Midbrain (tissue), 1 donor: ENCODE data around the gene UGT1A10.

ENCODE experiments used
- DNase-seq: peaks from one replicate; lab custom pipeline; 2025; lab: John Stamatoyannopoulos, UW

The UGT1A10 gene

DNA sequence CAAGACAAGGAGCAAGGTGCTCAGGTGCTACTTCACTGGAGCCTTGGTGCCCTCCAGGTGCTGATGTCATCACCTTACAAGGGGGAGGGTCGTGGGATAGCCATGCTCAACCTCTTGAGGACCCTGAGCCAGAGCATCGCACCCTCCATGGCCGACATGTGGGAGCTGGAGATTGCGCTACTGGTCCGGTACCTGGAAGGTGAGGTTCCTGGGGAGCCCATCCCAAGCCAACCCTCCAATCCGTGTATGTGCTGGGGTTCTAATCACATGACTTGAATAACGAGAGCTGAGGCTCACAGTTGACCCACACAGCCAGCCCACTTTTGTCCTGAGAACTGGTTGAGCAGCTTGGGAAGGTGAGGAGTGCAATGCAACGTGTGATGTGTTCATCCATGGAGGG, 167.7 kb downstream of the UGT1A10 start:
- DNase-seq: no peak

DNA sequence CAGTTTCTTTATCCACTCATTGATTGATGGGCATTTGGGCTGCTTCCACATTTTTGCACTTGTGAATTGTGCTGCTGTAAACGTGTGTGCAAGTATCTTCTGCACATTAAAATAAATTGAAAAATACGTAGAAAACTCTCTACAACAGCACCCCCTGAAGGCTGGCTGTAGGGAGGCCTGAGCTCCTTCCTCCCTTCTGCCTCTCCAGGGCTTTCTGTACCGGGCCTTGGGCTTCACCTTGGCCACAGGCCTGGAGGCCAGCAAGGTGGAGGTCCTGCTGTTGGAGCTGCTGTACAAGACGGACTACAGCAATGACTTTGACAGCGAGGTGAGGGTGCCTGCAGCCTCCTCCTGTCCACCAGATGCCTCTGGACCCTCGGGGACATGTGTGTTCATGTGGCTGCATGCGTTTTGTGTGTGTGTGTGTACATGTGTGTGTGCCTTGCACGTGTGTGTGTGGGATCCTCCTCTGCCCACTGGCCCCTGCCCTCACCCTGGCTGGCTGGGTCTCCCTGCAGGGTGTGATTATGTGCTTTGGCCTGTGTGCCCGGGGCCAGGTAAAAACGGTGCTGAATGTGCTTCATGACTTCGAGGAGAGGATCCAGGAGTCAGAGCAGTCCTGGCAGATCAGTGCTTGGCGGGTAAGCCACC, 171.1 kb downstream of the UGT1A10 start:
- DNase-seq: no peak

DNA sequence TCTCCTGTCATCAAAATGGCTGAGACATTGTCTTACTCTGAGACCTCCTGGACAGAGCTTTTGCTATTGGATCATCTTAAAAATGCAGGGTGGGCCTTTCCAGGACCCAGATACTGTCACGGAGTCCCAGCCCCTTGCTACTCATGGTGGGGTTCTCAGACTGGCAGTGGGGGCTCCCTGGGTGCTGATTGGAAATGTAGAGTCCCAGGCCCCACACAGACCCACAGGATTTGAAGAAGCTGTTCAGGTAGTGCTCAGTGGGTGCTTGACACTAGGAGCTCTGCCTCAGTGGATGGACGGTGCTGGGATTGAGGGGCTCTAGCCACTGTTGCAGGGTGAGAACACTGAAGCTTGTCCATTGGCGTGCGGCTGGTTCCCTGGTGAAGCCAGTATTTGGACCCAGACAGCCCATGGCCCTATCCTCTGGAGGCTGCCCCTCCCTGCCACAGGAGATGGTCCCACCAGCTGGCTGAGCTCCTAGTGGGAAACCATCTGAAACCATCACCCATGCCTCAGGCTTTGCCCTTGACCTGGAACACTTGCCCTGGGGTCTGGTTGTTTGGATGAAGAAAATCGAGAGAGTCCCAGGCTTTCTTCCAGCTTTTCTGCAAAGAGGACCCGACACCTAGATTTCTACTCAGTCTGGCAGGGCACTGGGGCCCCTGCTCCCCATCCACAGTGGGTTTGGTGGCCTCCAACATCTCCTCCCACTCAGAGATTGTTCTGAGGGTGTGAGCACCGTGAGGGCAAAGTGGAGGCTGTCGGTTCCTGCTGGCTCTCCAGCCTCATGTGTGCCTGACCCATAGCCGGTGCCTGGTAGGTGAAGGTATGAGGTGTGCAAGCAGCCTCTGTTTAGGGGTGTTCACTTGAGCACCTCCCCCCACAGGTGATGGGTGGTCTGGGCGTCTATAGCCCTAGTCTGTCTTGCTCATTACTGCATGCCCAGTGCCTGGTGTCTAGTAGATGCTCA, 172.0 kb downstream of the UGT1A10 start:
- no peak for DNase-seq

DNA sequence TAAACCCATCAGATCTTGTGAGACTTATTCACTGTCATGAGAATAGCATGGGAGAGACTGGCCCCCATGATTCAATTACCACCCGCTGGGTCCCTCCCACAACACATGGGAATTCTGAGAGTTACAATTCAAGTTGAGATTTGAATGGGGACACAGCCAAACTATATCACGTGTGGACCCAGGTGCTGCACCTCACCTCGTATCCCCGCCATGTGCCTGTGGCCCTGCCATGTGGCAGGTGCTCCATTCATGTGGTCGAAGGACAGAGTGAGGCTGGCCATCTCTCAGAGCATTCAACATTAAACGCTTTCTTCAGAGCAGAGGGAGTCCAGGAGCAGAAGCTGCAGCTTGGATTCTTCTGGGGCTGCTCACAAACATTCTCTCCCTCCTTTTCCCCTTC, 174.1 kb downstream of the UGT1A10 start:
- no peak for DNase-seq

DNA sequence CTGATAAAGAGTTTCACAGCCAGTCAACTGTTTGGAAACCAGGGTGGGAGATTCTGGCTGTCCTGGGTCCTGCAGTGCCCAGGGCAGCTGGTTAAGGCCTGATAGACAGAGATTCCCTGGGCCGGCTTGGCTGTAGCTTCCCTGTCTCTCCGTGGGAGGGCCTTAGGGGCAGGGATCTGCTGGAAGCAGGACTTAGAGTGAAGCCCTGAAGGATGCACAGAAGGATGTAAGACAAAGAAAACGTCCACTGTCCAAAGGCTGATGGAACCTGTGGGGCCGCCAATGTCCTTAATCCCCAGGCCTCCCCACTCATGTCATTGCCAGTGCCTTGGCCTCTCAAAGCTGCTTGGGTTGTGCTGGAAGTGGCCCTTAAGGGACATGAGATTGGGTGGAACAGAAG, 174.8 kb downstream of the UGT1A10 start:
- DNase-seq: no peak

DNA sequence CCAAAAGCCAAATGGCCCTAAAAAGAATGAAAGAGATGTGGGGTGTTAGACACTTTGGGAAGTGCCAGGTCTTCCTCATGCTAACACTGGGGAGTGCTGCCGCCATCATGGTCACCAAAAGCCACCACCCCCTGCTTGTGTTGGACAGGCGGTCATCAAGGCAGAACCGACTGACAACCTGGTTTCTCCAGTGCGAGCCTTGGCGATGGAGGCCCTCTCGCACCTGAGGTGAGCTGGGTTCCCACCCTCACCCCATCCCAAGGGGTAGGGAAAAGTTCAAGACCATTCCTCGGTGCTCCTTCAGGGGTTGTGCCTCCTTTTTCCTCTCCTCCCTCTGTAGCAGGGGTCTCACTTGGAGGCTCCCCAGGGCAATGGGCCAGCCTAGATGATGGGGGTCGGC, 175.5 kb downstream of the UGT1A10 start:
- no peak for DNase-seq

DNA sequence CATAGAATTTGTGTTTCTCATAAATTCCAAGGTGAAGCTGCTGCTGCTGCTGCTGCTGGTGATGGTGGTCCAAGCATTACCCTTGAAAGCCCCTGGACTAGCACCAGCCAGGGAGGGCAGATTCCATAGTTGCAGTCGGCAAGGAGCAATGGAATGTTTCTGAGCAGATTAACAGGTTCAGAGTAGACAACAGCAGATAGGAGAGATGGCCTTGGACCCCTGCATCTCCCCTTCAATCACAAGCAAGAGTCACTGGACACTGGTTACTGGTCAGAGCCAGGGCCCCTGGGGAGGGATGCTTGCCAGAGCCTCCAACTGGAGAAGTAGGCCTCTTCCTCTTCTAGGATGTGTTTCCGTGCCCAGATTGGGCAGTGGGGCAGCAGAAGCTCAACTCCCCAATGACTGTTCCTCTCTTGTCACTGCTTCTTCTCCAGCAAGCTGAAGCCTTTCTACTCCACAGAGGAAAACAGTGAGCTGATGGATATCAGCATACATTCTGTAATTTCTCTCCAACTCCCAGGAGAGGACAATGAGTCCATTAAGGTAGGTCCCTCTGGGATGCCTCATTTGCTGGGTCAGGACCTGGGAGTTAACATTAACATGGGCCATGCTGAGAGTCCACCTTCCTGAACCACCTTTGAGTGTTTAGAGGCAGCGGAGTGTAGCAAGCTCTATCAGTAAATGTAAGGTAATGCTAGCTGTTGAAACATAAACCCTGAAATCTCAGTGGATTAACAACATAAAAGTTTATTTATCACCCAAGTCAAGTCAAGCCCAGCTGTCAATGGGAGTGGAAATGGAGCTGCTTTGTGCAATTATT, 177.2 kb downstream of the UGT1A10 start:
- DNase-seq: no peak

DNA sequence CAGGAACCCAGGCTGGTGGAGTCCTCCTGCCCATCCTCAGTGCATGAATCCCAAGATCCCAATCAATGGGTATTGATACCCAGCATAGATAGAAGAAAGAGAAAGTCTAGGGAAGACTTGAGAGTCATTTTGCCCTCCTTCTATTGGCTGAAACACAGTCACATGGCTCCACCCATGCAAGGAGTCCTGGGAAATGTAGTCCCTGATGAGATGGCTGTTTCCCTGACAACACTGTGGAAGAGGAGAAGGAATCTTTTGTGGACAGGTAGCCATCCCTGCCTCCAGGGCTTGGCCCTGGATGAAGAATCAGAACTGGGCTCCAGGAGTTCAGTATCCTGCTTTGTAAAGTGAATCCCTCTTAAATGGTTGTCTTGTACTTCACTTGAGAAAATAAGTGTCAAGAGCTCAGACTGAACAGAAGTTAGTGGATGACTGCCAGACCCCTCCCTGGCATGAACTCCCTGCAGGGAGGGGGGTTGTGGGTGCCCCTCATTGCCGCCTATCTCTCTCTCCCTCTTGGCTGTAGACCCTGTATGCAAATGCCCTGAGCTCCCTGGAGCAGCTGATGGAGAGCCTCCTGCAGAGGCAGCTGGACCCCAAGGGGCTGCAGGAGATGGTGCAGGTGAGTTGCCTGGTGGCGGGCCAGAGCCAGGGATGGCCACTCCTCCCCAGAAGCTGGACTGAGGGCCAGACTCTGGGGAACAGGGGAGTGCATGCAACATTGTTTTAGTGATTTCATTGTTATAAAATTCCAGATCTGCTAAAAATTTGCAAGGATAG, 178.0 kb downstream of the UGT1A10 start:
- DNase-seq: no peak

DNA sequence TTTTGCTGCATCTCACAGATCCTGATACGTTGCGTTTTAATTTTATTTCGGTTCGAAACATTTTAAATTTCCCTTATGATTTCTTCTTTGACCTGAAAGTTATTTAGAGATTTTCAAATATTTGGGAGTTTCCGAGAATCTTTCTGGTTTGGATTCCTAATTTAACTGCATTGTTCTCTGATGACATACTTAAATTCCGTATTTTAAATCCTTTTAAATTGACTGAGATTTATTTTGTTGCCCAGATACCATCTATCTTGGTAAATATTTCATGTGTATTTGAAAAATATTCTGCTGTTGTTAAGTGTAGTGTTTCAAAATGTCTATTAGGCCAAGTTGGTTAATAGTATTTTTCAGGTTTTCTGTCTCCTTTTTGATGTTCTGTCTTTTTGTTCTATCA, 179.6 kb downstream of the UGT1A10 start:
- no peak for DNase-seq

DNA sequence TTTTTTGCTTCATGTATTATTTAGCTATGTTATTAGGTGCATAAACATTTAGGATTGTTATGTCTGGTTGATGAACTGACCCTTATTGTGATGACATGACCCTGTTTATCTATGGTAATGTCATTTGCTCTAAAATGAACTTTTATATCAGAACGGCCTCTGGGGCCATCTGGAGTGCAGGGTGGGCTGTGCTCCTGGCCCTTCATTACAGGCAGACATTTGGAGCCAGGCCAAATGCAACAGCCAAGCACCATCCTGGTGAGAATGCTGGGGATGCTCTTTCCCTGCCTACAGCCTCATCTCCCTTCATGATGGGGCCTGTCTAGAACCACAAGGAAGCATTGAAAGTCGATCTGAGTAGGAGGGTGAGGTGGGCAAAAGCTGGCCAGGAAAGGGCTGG, 180.1 kb downstream of the UGT1A10 start:
- DNase-seq: no peak

DNA sequence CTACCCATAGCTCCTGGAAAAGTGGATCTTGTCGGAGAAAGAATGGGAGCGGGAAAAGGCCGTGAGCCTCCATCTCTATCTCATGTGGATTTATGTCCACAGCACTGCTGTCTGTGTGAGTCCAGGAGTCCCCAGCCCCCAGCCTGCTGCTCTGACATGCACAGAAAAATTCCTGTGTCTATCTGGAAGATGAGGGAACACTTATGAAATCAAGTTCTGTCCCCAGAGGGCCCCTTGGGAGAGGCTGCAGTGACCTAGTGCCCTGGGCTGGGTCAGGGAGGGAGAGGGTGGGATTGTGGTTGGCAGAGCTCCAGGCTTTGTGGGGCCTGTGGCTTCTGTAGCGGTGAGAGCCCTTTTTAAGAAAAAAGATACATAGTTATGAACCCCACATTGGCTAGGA, 180.5 kb downstream of the UGT1A10 start:
- no peak for DNase-seq

DNA sequence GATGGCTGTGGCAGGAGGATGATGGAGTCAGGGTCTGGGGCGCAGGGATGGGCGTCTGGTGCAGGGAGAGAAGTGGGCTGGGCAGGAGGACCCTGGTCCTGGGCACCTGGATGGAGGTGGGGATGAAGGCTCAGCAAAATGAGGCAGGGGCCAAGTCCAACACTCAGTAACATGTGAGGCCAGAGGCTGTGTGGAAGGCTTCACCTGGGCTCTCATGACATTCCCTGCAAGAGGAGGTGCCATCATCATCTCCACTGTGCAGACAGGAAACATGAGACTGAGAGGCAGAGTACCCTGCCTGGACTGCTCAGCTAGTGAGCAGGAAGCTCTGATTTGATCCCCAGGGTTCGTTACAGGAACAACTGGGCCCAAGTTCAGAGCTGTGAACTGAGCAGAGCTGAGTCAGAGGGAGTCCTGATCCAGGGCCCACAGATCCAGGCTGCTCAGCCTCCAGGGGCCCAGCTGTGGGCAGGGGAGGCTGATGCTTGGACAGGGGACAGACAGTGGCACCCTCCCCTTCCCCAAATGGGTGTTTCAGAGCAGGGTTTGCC, 181.2 kb downstream of the UGT1A10 start:
- DNase-seq: no peak

DNA sequence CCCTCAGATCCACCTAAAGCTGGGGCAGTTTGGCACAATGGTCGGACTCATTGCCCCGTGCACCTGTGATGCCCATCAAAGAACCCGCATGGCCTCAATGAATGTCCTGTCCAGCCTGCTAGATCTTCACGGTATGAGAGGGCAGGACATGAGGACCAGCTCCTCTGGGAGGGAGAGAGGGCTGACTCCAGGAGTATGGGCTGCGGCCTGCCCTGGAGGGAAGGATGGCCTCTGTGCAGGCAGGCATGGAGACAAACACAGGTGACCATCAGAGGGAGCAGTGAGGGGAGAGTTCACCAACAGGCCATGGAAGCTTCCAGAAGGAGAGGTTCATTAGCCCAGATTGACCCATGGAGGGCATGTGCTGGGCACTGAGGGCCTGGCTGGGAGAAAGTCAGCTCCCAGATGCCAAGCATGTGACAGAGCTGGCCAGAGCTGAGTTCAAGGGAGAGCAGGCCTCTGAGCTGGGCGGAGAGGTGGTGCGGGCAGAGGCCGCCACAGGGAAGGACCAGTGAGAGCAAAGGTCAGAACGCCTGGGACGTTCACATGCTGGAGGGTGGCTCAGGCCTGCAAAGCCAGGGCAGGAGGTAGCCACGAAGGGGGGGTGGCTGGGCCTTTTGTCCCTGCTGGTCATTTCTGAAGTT, 181.9 kb downstream of the UGT1A10 start:
- no peak for DNase-seq

DNA sequence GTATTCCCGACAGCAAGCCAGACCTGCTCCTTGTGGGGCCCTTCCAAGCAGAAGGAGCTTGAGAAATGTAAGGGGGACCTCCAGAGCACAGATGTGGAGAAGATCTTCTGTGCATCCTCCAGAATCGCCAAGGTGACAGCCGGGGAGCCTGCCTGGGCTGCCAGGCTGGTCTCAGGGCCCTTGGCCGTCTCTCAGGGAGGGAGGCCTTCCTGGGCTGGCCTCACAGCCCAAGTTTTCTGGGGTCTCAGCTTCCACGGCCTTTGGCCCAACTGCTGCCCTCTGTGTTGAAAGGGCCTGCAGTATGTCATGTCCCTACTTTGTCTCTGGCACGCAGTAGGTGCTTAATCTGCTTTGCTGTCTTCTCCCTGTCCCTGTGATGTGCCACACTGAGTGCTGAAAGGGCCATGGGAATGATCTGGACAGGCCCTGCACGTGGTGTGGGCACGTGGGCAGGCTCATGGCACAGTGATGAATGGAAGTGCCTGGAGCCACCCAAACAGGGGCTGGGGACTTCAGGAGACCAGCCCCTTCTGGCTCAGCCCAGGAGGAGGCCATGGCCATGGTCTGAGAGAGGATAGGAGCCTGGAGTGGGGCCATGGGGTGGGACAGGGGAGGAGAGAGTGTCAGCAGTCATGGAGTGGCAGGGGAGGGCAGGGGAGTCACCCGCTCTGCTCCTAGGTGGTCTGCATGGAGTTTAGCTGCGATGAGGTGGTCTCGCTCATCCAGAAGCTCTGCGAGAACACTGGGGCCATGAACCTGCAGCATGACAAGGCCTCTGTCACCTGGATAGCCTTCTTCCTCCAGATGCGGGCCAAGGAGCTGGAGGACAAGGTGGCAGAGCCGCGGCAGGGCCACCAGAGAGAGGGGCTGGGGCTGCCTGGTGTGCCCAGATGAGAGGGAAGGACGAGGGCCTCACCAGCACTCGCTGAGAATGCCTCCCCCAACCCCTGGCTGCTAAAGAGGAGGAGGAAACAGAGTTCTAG, 182.7 kb downstream of the UGT1A10 start:
- DNase-seq: no peak

DNA sequence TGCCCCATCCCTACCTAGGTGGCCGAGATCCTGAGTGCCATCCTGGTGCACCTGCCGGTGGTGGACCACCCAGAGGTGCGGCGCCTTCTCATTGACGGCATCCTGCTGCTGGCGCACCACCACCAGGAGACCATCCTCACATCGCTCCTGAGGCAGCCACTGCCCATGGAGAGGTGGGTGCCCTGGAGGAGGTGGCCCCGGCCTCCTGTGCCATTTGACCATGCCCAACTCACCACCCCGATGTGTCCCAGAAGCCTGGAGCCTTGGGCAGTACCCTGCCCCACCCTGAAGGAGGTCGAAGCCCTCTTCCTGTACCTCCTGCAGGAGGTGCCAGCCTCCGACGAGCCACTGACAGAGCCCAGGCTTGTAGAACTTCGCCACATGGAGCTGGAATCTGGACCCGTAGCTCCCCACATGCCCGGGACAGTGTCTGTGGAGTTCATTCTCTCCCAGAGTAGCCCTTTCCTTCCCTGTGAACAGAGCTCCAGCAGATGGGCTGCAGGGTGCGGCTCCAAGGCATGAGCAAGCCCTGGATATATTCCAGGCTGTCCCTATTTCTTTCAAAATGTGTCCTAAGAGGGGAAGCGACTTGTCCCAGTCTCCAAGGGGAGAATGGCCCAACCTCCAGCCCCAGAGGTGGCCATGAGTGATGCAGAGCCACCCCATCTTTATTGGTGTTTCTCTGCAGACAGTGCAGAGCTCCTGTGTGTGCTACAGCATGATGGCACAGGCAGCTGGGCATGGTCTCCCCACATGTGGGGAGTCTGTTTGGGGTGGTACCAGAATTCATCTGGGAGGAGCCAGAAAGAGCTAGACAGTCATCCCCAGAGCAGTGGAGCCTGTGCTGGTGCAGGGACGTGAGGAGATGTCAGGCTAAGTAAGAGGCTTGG, 183.9 kb downstream of the UGT1A10 start:
- no peak for DNase-seq

DNA sequence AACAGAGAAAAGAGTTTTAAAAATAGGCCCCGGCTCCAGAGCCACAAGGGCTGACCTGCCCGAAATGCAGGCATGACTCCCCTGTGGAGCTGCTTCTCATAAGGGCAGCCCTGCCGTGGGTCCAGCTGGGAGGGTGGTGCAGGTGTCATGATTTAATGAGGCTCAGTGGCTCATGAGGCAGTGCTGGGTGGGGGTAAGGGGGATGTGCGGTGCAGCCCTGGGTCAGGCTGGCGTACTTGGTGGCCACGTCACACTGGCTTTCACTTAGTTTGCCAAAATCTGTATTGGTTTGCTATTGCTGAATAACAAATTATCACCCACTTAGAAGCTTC, 184.5 kb downstream of the UGT1A10 start:
- DNase-seq: no peak

DNA sequence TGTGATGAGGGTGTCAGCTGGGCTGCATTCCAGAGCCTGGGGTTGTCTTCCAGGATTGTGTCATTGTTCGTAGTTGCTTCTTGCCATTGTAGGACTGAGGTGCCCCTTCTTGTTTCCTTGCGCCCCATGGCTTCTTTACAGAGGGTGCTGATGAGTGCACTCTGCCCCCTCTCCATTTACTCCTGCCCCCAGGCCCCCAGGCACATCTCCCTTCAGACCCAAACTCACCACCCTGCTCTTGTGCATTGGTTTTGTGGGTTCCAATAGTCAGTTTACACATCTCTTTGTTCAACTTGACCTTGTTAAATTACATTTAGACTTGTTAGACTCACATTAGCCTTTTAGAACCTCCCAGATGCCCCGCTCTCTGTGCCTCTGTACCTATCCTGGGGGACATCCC, 184.9 kb downstream of the UGT1A10 start:
- DNase-seq: no peak

DNA sequence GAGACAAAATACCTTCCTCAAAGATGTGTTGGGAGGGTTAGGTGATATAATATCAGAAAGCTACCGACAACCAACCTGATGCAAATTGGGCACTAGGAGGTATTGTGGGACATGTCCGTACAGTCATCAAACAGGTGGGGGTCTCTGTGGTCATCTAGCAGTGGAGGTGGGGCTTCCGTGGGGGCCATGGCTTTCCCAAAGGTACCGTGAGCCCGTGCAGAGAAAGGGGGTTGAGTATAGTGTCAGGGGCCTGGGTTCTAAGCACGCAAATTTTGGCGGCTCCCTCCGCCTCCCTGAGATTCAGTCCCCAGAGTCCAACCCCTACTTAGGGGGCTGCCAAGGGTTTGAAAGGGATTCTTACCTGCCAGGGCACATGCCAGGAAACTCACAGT, 185.5 kb downstream of the UGT1A10 start:
- no peak for DNase-seq
